ENCODE results near the gene RPL28.

- no peak for TF ChIP-seq REST (IDR thresholded peaks at IDR 0.05; ENCODE audit: insufficient read depth in 1 of 2, low read depth in 2 of 2, low read length in 2 of 2)
- no peak for TF ChIP-seq POLR2AphosphoS5 (IDR thresholded peaks at IDR 0.05; ENCODE audit: low read depth, low read length)
- TF ChIP-seq TAF1 (IDR thresholded peaks at IDR 0.05; ENCODE audit: borderline replicate concordance, insufficient read depth, low read length): no peak
Measured at GRCh38 chr19:55408533-55408872, 22.8 kb downstream of the RPL28 start.

Data from PFSK-1 (cell line).